Upper lobe of left lung (tissue), 6 donors: ENCODE measurements around the gene IQCH. TPM values are rescaled to one million over a fixed set of nuclear protein-coding genes. Genes with fewer than 3 reads are reported as not detected.
"Not testable (repeated sequence)": the region's sequence is repeated elsewhere in the genome, so short reads cannot be mapped to it uniquely, and the experiment has no call there.

Experiments
- ATAC-seq, 2 donors: fragments of 200-7000 bp; cut with Tn5 transposase; one replicate each; pipeline ENCODE4 v1.9.1; 2022; ENCODE audit warnings: mild to moderate bottlenecking in 2 of 2, moderate library complexity in 2 of 2; ENCODE audit not compliant: low FRiP score in 2 of 2
- DNase-seq, 2 donors: peaks; one replicate each; pipeline ENCODE4 v3.0.0-alpha.2; 2019 to 2020
- H3K27ac ChIP-seq, 4 donors: fragments of 200-600 bp; sonication (generic); one replicate each; pipeline ENCODE4 v1.5.1; 2016 to 2019
- H3K27me3 ChIP-seq, 4 donors: fragments of 200-600 bp; sonication (generic); one replicate each; pipeline ENCODE4 v1.5.1; 2017 to 2019
- H3K36me3 ChIP-seq, 4 donors: fragments of 200-600 bp; sonication (generic); one replicate each; pipeline ENCODE4 v1.5.1; 2016 to 2019
- H3K4me1 ChIP-seq, 4 donors: fragments of 200-600 bp; sonication (generic); one replicate each; pipeline ENCODE4 v1.5.1; 2018 to 2019
- H3K4me3 ChIP-seq, 4 donors: fragments of 200-600 bp; sonication (generic); one replicate each; pipeline ENCODE4 v1.5.1; 2017 to 2019; ENCODE audit warnings: mild to moderate bottlenecking in 2 of 4, moderate library complexity in 1 of 4
- H3K9me3 ChIP-seq, 4 donors: fragments of 200-600 bp; sonication (generic); one replicate each; pipeline ENCODE4 v1.5.1; 2018 to 2019
- EP300 ChIP-seq, 4 donors: sonication (generic); formaldehyde crosslinking; IDR thresholded peaks; one replicate each; pipeline ENCODE4 v1.5.1; 2017; ENCODE audit warnings: antibody characterized with exemption in 4 of 4, control low read depth in 2 of 4
- POLR2A ChIP-seq, 4 donors: fragments of 450-650 bp; IDR thresholded peaks; one replicate each; pipeline ENCODE4 v1.5.1; 2016 to 2017; ENCODE audit warnings: antibody characterized with exemption in 4 of 4, mild to moderate bottlenecking in 2 of 4
- POLR2AphosphoS5 ChIP-seq, 2 donors: sonication (generic); formaldehyde crosslinking; IDR thresholded peaks; one replicate each; pipeline ENCODE4 v1.5.1; 2017; ENCODE audit warnings: antibody characterized with exemption in 2 of 2
- WGBS, 2 donors: methylation state at CpG; one replicate each; pipeline ENCODE4 v1.1.5; 2017 to 2018; 5-methylcytosine and 5-hydroxymethylcytosine counted together
- total RNA-seq, 6 donors: library from RNA; depleted of rRNA in 4 of 6; stranded (reverse); fragments of >200 nt in 4 of 6; gene quantifications; one replicate each; pipeline versions ENCODE4 v1.1.0 to v1.2.1, GENCODE V29; 2016 to 2021
- TF ChIP-seq, protein P1 (sequence below), 6 experiments: fragments of 450-650 bp in 4 of 6; fragments of 200-600 bp in 2 of 6; sonication (generic) in 2 of 6; IDR thresholded peaks; one replicate each; pipeline ENCODE4 v1.5.1; 2016 to 2019; ENCODE audit warnings: antibody characterized with exemption in 6 of 6
- donor health status: DM: no; HTN: no; CAD: no; lungs with moderate emphysema.
- donor health status: DM: no; HTN: yes; CAD: no; lungs with severe emphysema.

IQCH gene
- total RNA-seq, 6 donors from 2014 or later: 1.0 to 18.0 (median 2.7) TPM

GRCh38 chr15:67444100-67444499 is 189.5 kb downstream of the IQCH start:
- Histone ChIP-seq H3K36me3 (no peaks in the 10 kb centered on the region), H3K9me3 (no peaks in the 10 kb centered on the region), H3K4me3 (no peak overlapping the region), H3K27ac (no peak overlapping the region), H3K27me3 (no peaks in the 10 kb centered on the region), H3K4me1 (no peaks in the 10 kb centered on the region)
- TF ChIP-seq, protein P1, sequence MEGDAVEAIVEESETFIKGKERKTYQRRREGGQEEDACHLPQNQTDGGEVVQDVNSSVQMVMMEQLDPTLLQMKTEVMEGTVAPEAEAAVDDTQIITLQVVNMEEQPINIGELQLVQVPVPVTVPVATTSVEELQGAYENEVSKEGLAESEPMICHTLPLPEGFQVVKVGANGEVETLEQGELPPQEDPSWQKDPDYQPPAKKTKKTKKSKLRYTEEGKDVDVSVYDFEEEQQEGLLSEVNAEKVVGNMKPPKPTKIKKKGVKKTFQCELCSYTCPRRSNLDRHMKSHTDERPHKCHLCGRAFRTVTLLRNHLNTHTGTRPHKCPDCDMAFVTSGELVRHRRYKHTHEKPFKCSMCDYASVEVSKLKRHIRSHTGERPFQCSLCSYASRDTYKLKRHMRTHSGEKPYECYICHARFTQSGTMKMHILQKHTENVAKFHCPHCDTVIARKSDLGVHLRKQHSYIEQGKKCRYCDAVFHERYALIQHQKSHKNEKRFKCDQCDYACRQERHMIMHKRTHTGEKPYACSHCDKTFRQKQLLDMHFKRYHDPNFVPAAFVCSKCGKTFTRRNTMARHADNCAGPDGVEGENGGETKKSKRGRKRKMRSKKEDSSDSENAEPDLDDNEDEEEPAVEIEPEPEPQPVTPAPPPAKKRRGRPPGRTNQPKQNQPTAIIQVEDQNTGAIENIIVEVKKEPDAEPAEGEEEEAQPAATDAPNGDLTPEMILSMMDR (IDR thresholded peaks at IDR 0.05): no peak
- TF ChIP-seq EP300 (IDR thresholded peaks at IDR 0.05) (no peak), POLR2AphosphoS5 (IDR thresholded peaks at IDR 0.05) (no peak), POLR2A (IDR thresholded peaks at IDR 0.05) (no peak)
- ATAC-seq: no peak
- DNase-seq: no peak
- 86 to 87% methylated on average over 2 of the region's 2 CpGs for WGBS, 2 donors

DNA sequence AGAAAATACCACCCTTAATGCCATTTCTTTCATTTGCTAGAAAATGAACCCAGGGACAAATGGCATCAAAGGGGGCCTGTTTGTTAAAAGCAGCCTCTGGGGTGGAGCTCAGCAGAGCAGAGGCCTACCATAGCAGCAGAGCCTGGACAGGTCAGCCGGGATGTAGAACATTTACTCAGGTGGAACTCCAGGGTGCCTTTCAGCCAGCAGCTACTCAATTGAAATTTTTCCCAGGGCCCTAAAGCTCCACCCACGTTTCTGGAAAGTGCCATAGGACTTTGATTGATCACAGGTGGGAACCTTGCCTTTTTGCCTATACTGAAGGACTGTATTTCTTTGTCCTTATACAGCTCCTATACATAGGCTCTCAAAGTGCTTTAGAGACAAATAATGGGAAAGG is 191.9 kb downstream of the IQCH start:
- no peaks in the 10 kb centered on the region for H3K9me3 ChIP-seq
- no peak overlapping the region for H3K27ac ChIP-seq
- no peaks in the 10 kb centered on the region for H3K4me1 ChIP-seq
- no peak for DNase-seq
- WGBS, 2 donors: 72 to 73% methylated on average over 2 of the region's 2 CpGs
- no peak for TF ChIP-seq POLR2AphosphoS5 (IDR thresholded peaks at IDR 0.05)
- no peak for TF ChIP-seq EP300 (IDR thresholded peaks at IDR 0.05)
- TF ChIP-seq, protein P1 (IDR thresholded peaks at IDR 0.05): no peak
- no peak for TF ChIP-seq POLR2A (IDR thresholded peaks at IDR 0.05)
- no peak for ATAC-seq
- H3K36me3 ChIP-seq: no peaks in the 10 kb centered on the region
- no peaks in the 10 kb centered on the region for H3K27me3 ChIP-seq
- H3K4me3 ChIP-seq: no peak overlapping the region

- H3K4me3 ChIP-seq, H3K9me3 ChIP-seq, DNase-seq, H3K27ac ChIP-seq, H3K36me3 ChIP-seq, H3K27me3 ChIP-seq, H3K4me1 ChIP-seq, ATAC-seq: not testable (repeated sequence)
- WGBS, 2 donors: 87 to 100% methylated on average over 2 to 4 of the region's 5 CpGs
Measured at GRCh38 chr15:67448372-67448771, 193.8 kb downstream of the IQCH start.

GRCh38 chr15:67453703-67454102 is 199.1 kb downstream of the IQCH start:
- H3K4me1 ChIP-seq, ATAC-seq, H3K4me3 ChIP-seq, H3K9me3 ChIP-seq, H3K36me3 ChIP-seq, H3K27ac ChIP-seq, H3K27me3 ChIP-seq: not testable (repeated sequence)
- DNase-seq: peak in 1 of 2 donors; percentile 46
- WGBS, 2 donors: 93 to 96% methylated on average over 11 of the region's 11 CpGs

DNA sequence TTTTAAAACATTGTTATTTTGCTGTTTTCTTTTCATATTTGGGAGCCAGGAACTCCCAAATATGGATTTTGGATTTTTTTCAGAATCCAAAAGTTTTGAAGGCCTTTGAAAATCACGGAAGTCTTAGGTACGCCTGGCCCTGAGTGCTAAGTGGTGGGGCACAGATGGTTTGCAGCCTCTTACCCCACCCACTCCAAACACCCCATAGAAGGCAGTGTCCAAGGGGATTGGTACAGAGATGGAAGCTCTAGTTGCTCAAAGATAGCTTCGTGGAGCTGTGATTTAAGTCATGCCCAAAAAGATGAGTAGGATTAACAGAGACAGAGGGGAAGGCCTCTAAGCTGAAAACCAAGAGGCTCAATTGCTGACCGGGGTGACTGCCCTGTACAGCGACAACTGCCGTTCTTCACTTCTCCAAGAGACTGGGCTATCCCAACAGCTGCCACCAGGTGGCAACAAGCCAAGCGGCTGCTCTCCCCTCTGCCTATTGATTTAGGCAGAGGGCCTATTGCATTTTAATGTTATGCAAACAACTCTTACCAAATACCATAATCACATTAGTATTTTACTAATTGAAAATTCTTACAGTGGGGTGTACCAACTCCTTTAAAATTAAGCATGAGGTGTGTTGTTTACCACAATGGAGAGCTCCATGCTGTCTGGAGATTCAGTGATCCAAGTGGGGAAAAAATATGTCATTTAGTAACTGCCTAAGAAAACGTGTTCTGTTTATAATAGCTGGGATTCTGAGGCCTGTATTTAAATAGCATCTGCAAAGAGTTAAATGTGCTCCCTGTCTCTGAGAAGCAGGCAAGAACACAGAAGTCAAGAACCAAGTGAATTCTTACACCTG is 202.3 kb downstream of the IQCH start:
- Histone ChIP-seq H3K4me1 (peaks cover 0 to 7% (median 1%) of the 10 kb centered on the region in 4 donors), H3K27me3 (no peaks in the 10 kb centered on the region), H3K27ac (no peak overlapping the region), H3K36me3 (no peaks in the 10 kb centered on the region), H3K4me3 (no peak overlapping the region), H3K9me3 (no peaks in the 10 kb centered on the region)
- ATAC-seq (peak; percentile 88 to 90), DNase-seq (peak in 1 of 2 donors; percentile 83)
- TF ChIP-seq, protein P1 (IDR thresholded peaks at IDR 0.05): peak; percentile 74 to 85 (median 80)
- no peak for TF ChIP-seq POLR2A (IDR thresholded peaks at IDR 0.05)
- WGBS, 2 donors: 12 to 30% methylated on average over 8 of the region's 8 CpGs
